NCI-H2081 (cell line): ENCODE measurements around the gene CDH13.

Experiments
- DNase-seq, 2 experiments: peaks; one replicate each; lab custom pipeline; 2025; lab: John Stamatoyannopoulos, UW

Gene CDH13

DNA sequence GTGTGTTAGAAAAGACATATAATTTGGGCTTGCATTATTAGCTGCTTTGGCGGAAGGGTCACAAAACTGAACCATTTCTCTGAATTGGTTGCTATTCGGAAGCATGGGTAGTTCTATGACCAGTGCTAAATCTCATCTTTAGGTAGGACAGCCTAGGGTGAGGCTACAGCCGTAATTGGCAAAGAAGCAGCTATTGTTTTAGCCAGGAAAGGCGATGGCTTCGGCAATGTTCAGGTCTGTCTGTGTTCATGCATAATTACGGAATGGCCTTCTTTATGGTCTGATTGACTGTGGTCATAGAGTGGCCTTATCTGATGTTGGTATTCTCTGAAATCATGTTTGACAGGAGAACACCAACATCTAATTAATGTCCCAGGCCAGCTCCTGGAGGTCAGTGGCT lies 812.6 kb downstream of the CDH13 start:
- no peak for DNase-seq

DNA sequence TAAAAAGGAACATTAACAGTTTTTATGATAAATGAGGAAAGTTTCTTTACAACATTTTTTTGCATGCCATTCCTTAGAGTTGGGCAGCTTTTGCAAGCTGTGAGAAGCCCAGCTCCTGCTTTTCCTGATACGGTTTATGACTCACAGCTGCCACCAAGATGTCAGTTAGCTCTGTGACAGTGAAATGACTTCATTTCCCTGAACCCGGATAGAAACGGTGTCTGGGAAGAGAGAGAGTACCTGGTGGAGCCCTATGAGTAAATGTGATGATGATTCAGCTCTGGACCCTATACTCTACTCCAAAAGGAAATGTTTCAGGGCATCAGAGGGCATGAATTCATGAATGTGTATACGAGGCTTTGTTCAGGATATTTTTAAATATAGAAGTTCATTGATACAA lies 814.7 kb downstream of the CDH13 start:
- DNase-seq, result no peak

DNA sequence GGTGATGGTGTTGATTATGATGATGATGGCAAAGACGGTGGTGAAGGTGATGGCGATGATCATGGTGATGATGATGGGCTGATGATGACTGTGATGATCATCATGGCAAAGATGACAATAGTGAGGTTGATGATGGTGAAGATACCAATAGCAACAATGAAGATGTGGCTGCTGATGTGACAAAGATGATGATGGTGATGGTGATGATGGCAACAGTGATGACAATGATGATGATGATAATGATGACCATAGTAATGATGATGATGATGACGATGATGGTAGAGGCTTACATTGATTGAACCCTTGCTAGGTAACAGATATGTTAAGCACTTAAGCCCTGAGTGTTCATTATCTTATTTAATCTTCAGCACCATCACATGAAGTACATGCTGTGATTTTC lies 817.2 kb downstream of the CDH13 start:
- no peak for DNase-seq

DNA sequence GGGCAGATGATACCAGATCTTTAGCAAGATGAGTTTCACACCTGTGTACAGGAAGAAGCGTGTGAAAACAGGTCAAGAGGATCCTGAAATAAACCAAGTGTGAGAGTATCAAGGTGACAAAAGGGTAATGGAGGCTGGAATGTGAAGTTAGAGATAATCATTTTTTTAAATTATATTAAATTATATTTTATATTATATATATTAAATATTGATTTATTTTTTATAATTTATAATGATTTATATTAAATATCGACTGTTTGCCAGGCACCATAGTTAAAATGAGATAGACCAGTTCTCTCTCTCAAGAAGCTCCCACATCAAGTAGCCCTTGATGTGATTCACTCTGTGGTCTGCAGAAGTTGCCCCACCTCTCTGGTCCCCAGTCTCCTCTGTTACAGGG lies 820.8 kb downstream of the CDH13 start:
- no peak for DNase-seq

DNA sequence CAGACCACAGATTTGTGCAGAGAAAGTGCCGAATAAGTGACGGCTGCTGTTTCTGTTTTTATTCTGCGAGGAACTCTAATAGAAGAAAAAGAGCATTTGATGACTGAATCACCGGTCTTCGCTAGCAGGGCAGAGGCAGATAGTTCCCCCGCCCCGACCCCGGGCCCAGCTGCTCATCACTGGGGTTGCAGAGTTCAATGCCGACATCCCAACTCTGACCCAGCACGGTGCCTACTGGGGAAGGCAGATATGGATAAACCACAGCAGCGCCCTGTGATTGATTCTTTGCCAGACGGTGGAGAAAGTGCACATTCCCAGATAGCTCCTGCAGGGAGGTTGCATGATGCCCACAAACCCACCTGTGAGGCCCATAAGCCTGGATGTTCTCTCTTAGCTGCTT lies 823.1 kb downstream of the CDH13 start:
- DNase-seq, result no peak

DNA sequence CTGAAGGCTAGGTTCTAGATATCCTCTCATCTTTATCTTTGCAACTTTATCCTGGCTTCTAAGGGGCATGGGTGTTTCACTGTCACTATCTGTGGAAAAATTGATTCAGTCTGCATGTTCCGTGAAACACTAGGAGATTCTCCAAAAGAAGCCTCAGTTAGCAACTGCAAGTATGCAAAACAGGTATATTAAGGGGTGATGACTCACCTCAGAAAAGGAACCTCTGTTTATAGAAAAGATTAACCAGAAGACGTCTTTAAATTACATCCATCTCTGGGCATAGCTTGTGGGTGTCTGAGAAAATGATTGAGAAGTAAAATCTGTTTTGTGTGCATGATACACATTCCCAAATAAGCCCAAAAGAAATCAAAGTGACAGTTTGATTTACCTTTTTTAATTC lies 827.2 kb downstream of the CDH13 start:
- no peak for DNase-seq

DNA sequence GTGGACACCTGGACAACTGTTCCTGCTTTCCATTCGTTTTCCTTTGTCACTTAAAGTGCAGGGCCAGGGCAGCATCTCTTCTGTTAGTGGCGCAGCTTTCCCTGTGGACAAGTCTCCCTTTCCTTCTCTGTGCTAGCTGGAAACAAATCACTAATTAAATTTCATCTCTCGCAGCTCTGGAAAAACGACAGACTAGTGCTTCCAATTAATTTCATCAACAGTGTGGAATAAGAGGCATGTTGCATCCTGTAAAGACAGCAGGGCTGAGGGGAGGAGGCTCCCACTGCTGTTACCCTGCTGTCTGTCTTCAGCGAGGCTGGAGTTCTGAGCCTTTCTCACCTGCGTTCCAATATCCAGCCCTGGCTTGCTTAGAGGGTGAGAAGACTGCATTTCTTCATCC lies 828.9 kb downstream of the CDH13 start:
- no peak for DNase-seq

DNA sequence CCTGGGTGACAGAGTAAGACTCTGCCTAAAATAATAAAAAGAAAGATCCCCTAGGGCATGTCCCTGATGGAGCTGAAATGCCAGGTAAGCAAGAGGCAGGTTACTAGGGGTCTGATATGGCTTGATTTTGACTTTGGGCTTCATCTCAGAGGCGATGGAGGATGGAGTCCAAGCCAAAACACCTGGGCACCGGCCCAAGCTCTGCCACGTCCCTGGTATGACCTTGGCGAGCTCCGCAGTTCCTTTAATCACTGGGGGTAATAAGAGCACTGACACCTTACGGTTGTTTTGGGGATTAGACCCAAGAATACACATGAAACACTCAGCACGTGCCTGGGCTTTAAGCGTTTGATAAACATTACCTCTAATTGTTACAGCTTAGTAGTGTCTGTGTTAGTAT lies 830.2 kb downstream of the CDH13 start:
- no peak for DNase-seq

DNA sequence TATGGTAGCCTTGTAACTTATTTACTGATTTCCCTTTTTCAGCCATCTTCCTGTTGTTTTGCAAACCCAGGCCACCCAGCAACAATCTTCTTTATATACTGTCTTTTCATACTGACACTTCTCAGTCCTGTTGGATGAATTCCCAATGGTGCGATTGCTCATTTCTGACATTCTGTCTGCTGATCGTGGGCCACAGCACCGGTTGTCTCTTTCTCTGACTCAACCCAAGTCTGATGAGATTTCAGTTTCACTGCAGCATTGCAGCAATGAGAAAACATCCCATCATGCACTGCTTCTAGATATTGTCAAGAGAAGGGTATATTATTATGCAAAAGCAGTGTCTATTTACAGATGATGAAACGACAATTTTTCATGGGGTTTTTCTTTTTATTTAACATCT lies 831.8 kb downstream of the CDH13 start:
- no peak for DNase-seq

DNA sequence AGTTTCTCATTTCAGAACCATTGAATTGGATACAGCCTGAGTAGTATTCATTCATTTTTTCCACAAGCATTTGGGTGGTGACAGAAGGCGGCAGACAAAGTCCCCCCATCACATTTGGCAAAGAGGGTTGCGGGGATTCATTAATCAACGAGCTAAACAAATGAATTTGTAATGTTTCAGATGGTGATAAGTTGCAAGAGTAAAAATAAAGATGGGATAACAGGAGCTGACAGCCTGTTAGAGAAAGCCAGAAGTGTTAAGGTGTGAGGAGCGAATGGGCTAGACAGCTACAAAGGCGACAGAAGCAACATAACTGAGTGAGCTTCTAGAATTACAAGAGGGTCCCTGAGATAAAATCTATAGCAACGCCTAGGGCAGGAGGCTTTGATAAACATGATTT lies 838.2 kb downstream of the CDH13 start:
- DNase-seq, result no peak

DNA sequence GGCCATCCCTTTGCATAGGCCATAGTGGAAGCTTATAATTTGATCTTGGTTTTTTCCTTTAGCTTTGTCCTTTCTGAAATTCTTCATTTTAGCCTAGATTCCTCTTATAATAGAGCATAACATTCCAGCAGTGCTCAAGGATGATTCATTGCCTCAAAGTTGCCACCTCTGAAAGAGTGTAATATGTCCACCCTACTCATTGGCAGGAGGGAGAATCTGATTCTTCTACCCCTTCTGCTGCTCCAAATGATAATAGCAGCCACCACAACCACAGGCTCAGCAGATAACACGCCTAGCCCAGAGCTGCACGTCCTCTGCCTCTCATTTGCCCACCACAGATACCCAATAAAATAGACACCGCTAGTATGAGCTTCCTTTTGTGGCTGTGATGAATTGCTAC lies 843.6 kb downstream of the CDH13 start:
- DNase-seq, result no peak

DNA sequence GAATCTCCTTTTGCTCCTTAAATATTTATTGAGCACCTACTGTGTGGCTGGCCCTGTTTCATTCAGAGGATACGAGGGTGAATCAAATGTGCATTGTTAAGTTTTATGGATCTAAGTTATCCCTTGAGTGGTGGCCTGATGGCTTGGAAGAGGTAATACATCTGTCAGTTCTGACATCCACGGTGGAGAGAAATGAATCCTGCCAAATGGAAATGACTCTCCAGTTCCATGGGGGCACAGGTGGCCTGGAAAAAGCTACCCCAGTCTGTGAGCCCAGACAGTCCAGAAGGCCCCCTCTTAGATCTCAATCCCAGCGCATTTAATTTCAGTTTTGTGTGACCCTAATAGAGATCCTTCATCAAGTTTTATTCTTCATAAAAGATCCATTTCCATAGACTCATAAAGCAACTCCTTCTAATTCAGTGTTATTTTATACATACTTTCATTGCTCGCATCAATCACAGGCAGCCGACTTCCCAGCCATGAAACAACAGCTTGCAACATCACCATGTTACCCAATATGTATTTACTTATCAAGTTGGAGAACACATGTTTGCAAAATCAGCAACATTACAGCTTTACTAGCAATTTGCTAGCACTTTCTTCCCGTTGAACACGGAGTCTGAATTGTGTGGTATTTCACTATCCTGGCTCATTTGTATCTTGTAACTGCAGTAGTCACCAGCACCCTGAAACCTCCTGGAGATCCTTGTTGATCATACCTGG lies 846.2 kb downstream of the CDH13 start:
- no peak for DNase-seq

DNA sequence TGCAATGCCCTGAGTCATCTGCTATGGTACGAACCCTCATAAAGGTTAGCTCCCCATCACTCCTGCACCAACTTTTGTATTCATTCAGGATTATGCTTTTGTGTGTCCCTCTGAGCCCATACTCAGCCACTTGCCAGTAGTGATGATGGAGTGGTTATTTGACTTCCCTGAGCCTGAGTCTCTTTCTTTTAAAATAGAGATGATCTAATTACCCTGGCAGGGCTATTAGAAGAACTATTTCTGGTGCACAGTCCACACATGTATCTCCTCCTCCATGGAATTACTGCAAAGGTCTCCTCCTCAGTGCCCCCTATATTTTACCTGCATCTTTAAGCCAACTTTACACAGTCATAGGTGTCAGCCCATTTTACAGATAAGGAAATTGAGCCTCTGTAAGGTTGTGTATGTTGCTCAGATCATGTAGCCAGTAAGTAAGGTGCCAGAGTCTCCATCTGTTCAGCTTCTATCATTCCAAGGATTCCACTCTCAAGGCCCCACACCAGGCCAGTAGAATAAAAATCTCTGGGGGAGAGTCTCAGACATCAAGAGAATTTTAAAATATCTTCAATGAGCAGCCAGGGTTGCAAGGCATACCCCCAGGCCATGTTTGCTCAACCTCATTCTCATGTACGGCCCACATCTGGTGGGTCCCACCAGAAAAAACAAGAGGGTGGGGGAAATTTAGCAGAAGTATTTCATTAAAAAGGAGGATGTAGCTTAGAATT lies 847.3 kb downstream of the CDH13 start:
- no peak for DNase-seq

DNA sequence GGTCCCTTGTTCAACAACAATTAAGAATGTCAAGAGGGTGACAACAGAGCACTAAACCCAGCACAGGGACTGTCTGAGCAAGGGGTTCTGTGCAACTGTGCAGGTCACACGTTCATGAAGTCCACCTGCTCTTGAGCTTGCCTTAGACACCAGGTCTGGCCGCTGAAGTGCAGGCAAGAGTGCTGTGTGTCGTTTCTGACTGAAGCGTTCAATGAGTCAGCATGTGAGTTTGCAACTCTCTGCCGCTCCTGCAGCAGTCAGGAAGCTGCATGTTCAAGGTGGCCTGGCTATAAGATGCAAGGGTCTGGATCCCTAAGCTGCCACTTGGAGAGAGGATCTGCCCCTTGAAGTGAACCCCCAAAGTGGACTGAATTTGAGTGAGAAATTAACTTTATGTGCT lies 848.3 kb downstream of the CDH13 start:
- DNase-seq, result no peak

DNA sequence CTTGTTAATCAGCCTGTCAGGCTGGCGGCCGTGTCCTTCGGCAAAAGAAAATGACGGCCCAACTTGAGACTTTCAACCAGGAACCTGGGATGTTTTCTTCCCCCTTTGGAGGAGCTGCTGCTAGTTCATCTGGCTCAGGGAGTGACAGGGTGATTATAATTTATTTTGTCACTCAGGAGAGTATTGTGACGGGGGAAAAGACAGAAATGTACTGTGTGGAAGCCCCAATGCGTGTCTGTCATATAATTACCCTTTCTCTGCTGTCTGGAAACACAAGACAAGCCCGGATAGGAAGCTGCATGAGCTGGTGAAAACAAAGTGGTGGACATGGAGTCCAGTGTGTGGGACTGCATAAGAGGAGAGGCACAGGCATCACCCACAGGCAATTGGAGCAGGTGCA lies 854.8 kb downstream of the CDH13 start:
- DNase-seq, result no peak

DNA sequence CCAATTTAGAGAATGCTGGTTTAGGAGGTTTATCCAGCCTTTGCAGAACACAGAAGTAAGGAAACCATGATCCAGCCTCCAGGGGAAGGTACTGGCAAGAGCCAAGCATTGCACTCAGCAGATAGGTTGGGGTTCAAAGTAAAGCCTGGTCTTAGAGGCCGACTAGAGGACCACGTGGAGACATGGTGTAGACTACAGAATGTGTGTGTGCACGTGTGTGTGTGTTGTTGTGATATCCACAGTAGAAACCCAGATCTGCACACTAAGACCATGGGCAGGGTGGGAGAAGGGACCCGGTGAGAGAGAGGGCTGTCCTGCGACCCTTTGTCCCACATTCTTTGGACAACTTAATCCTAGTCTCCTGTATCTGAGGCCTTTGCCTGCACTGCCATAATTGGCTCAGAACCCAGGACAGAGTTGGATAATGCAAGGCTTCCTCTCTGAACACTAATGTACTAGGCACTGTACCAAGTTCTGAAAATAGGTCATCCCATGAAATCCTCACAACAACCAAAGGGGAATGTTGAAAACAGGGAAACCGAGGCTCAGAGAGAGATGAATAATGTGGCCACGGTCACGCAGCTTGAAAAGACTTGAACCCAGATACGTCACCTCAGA lies 855.9 kb downstream of the CDH13 start:
- DNase-seq, result no peak

DNA sequence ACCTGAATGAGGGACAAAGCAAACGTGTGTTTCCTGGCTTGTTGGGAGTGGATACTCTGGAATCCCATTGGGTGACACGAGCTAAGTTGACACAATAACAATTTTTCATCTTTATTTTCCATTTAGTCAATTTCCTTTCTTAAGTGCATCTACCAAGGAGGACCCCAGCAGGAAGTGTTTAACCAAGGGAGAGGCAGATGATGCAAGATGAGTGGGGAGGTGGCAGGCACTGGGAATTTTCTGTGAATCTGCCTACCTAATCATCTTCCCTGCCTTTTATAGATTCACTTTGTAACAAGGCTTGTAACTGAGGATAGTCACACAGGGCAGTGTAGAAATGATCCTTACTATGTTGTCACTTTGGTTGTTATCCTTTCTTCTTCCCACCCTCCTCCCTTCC lies 863.3 kb downstream of the CDH13 start:
- DNase-seq, result no peak

DNA sequence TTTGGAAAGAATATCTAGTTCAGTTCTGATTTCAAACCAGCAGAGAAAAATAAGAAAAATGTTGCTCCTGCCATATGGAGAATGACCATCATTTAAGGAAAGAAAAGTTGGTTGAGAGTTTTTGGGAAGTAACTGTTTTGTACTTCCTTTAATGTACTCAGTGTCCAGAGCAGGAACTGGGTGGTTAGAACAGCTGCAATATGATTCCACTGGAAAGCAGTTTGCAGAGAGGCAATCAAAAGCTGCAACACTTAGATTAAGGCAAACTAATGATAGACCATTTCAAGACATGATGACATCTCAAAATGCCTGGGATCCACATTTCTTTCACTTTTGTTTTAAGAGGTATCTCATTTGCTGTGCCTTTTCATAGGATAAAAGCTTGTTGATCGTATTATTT lies 867.7 kb downstream of the CDH13 start:
- no peak for DNase-seq

DNA sequence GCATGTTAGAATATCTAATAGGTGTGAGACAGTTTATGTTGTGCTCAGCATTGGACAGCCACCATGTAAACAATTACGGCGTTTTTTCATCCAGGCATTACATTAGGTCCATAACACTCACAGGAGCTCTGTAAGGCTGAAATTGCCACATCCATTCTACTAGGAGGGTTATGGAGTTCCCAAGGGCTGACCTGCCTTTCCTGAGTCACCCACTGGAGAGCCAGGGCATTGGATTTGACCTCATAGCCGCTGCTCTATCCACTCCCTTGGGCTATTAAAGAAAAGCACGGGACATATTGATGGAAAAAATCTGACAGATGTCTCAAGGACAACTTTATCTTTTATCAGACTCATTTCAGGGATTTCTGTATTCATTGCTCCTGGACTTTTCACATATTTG lies 874.7 kb downstream of the CDH13 start:
- DNase-seq, result no peak

DNA sequence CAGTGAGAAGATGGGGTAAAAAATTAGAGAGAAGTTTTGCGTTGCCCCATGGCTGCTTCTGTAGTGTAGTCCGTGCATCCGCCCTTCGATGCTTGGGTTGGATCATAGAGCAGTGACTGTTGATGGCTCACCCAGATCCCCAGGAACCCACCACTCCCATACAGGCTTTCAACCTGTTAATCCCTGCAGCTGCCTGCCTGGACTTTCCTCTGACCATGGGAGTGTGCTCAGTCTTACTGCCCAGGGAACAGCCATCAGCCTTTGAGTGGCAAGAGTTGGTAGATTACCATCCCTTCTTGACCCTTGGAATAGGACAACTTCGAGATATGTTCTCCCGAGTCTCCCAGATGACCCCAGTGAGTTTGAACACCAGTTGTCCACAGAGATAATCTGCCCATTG lies 881.5 kb downstream of the CDH13 start:
- DNase-seq, result no peak

DNA sequence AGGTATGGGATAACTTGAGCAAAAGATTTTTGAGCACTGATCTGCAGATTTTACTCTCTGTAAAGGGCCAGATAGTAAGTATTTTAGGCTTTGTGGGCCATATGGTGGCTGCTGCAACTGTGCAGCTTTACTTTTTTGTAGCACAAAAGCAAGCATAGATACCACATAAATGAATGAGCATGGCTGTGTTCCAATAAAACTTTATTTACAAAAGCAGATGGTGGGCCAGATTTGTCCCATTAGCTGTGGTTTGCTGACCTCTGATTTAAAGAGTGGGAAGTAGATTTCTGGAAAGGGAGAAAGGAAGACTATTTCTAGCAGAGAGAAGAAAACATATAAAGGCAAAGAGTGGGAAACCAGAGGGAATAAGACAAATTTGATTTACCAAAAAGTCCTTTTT lies 882.5 kb downstream of the CDH13 start:
- no peak for DNase-seq

DNA sequence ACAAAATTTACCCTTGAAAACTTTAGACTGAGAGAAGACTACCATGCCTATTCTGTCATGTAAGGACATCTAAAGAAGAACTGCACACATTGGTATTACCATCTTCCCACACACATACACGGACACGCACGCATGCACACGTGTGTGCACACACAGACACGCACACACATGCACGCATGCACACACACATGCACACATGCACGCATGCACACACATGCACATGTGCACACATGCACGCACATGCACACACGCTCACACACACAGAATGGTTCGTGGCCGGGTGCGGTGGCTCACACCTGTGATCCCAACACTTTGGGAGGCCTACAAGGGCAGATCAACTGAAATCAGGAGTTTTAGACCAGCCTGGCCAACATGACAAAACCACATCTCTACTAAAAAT lies 884.1 kb downstream of the CDH13 start:
- no peak for DNase-seq

DNA sequence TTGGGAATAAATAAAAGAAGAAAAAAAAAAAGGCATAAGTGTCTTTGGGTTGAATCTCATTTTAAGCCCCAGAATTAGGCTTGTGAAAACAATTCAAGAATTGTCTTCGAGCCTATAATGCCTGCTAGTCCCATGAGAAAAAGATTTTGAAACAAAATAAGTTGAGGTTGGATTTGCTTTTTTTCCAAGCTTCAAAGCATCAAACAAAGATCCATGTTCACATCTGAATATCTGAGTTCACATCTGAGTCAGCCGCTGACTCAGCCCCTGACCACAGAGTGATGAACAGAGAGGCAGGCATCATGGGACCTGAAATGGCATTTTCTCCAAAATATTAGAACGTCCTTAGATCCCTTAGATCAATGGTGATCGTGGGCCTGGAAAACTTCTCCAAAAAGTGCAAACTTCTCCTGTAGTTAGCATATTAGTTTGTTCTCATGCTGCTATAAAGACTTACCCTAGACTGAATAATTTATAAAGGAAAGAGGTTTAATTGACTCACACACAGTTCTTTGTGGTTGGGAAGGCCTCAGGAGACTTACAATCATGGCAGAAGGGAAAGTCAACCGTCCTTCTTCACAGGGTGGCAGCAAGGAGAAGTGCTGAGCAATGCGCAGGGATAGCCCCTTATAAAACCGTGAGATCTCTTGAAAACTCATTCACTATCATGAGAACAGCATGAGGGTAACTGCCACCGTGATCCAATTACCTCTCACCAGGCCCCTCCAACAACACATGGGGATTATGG lies 886.4 kb downstream of the CDH13 start:
- no peak for DNase-seq
